WI38 (cell line): ENCODE measurements around the gene CTNNA2.

Source experiments
- H3K4me3 ChIP-seq: 2 replicates; pipeline ENCODE4 v1.5.1; 2011; ENCODE audit warnings: low read depth, mild to moderate bottlenecking, control low read depth, low read length
- TF ChIP-seq, protein P1 (sequence below): IDR thresholded peaks from 2 replicates; pipeline ENCODE4 v1.5.1; 2012; ENCODE audit warnings: low read depth, mild to moderate bottlenecking, control low read depth, low read length

The CTNNA2 gene

GRCh38 chr2:80365762-80366161 lies 852.9 kb downstream of the CTNNA2 start:
- H3K4me3 ChIP-seq, result no peak overlapping the region
- TF ChIP-seq, protein P1, sequence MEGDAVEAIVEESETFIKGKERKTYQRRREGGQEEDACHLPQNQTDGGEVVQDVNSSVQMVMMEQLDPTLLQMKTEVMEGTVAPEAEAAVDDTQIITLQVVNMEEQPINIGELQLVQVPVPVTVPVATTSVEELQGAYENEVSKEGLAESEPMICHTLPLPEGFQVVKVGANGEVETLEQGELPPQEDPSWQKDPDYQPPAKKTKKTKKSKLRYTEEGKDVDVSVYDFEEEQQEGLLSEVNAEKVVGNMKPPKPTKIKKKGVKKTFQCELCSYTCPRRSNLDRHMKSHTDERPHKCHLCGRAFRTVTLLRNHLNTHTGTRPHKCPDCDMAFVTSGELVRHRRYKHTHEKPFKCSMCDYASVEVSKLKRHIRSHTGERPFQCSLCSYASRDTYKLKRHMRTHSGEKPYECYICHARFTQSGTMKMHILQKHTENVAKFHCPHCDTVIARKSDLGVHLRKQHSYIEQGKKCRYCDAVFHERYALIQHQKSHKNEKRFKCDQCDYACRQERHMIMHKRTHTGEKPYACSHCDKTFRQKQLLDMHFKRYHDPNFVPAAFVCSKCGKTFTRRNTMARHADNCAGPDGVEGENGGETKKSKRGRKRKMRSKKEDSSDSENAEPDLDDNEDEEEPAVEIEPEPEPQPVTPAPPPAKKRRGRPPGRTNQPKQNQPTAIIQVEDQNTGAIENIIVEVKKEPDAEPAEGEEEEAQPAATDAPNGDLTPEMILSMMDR, result no peak

GRCh38 chr2:80370375-80371009 lies 857.6 kb downstream of the CTNNA2 start:
- no peak overlapping the region for H3K4me3 ChIP-seq
- TF ChIP-seq, protein P1, result no peak

GRCh38 chr2:80374105-80374504 lies 861.3 kb downstream of the CTNNA2 start:
- H3K4me3 ChIP-seq, result no peak overlapping the region
- TF ChIP-seq, protein P1, result no peak

DNA sequence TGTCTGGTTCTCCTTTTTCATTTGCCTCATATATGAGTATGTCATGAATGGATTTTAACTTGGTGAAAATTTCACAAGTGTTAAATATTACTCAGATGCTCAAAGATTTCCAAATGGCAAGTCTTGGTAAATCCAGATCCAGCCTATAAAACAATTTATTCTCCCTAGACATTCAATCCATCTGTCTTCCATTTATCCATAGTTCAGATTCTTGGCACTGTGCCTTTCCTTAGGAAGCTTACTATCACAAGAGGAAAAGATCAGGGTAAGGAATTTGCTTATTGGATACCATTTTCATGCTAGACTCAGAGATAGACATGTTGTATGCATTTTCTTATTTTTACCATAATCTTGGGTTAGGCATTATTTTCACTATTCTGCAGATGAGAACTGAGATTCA lies 864.2 kb downstream of the CTNNA2 start:
- TF ChIP-seq, protein P1, result no peak
- H3K4me3 ChIP-seq, result no peak overlapping the region

GRCh38 chr2:80380736-80381135 lies 867.9 kb downstream of the CTNNA2 start:
- TF ChIP-seq, protein P1, result no peak

GRCh38 chr2:80381666-80382065 lies 868.8 kb downstream of the CTNNA2 start:
- no peak overlapping the region for H3K4me3 ChIP-seq
- TF ChIP-seq, protein P1, result no peak

More at GRCh38 chr2:80380736-80381135, 867.9 kb downstream of the CTNNA2 start:
- no peak overlapping the region for H3K4me3 ChIP-seq

DNA sequence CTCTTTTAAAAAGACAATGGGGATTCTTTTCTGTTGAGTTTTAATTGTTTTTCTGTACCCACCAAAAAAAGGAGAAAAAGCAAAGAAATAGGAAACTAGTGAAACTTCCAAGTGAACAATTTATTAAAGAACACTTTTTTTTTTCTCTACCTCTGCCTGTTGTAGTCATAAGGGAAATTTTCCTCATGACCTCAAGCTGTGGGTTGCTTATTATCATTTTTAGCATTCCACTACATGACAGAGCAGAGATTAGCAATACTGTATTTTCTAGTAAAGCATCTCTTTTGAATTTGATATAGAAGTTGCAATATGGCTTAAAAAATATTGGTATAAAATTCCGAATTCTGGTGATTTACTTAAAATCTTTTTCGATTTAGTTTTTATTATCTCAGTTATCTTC lies 879.6 kb downstream of the CTNNA2 start:
- H3K4me3 ChIP-seq, result no peak overlapping the region
- TF ChIP-seq, protein P1, result no peak
